ENCODE data around the gene CRAT.

Gene CRAT

GRCh38 chr9:129068990-129069861, 41.4 kb downstream of the CRAT start:
- peak in 35 of 56 donors; percentile 1 to 55 (median 19) for DNase-seq

GRCh38 chr9:129068110-129068509, 42.5 kb downstream of the CRAT start:
- no peak for DNase-seq

- DNase-seq, result no peak
Observed at GRCh38 chr9:129064499-129064908, 46.1 kb downstream of the CRAT start.

- DNase-seq, result no peak
Observed at GRCh38 chr9:129063061-129063460, 47.5 kb downstream of the CRAT start.

GRCh38 chr9:129060991-129061390, 49.6 kb downstream of the CRAT start:
- no peak for DNase-seq

GRCh38 chr9:129059796-129060785, 50.5 kb downstream of the CRAT start:
- no peak for DNase-seq

GRCh38 chr9:129058965-129059795, 51.4 kb downstream of the CRAT start:
- DNase-seq, result no peak

GRCh38 chr9:129054163-129054851, 56.3 kb downstream of the CRAT start:
- DNase-seq, result no peak

- no peak for DNase-seq
Observed at GRCh38 chr9:129053020-129053419, 57.6 kb downstream of the CRAT start.

GRCh38 chr9:129052592-129052991, 58.0 kb downstream of the CRAT start:
- no peak for DNase-seq

All from nucleus accumbens (tissue), 56 donors.